Neural cell (in vitro differentiated cells): ENCODE data around the gene MYNN.

ENCODE experiments used
- EZH2 ChIP-seq: fragments of 200-600, 300-800 bp; shearing (Covaris generic), sonication (generic); IDR thresholded peaks from 2 replicates; pipeline ENCODE4 v1.6.1; 2014; ENCODE audit warnings: antibody characterized with exemption, low read length, borderline replicate concordance, mild to moderate bottlenecking; ENCODE audit not compliant: insufficient read depth, poor library complexity, severe bottlenecking
- POLR2AphosphoS5 ChIP-seq: IDR thresholded peaks from 2 replicates; pipeline ENCODE4 v1.6.1; 2012
- RAD21 ChIP-seq: fragments of 450-650 bp; conservative IDR thresholded peaks from 2 replicates; pipeline ENCODE4 v1.6.1; 2014; ENCODE audit warnings: antibody characterized with exemption, mild to moderate bottlenecking, moderate library complexity
- TF ChIP-seq, protein P1 (sequence below): fragments of 450-650 bp; IDR thresholded peaks from 2 replicates; pipeline ENCODE4 v1.5.1; 2014; ENCODE audit warnings: antibody characterized with exemption, mild to moderate bottlenecking, moderate library complexity; ENCODE audit not compliant: poor library complexity, severe bottlenecking

DNA sequence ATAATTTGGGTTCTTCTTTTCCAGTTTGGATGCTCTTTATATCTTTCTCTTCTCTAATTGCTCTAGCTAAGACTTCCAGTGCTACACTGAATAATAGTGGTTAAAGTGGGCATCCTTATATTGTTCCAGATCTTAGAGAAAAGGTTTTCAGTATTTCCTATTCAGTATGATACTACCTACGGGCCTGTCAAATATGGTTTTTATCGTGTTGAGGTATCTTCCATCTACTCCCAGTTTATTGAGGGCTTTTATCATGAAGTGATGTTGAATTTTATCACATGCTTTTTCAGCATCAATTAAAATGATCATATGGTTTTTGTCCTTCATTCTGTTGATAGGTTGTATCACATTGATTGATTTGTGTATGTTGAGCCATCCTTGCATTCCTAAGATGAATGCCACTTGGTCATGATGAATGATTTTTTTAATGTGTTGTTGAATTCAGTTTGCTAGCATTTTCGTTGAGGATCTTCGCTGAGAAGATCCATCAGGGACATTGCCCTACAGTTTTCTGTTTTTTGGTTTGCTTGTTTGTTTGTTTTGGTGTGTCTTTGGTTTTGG lies 42.5 kb downstream of the MYNN start:
- TF ChIP-seq, protein P1, sequence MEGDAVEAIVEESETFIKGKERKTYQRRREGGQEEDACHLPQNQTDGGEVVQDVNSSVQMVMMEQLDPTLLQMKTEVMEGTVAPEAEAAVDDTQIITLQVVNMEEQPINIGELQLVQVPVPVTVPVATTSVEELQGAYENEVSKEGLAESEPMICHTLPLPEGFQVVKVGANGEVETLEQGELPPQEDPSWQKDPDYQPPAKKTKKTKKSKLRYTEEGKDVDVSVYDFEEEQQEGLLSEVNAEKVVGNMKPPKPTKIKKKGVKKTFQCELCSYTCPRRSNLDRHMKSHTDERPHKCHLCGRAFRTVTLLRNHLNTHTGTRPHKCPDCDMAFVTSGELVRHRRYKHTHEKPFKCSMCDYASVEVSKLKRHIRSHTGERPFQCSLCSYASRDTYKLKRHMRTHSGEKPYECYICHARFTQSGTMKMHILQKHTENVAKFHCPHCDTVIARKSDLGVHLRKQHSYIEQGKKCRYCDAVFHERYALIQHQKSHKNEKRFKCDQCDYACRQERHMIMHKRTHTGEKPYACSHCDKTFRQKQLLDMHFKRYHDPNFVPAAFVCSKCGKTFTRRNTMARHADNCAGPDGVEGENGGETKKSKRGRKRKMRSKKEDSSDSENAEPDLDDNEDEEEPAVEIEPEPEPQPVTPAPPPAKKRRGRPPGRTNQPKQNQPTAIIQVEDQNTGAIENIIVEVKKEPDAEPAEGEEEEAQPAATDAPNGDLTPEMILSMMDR: no peak
- TF ChIP-seq POLR2AphosphoS5 (no peak), EZH2 (no peak), RAD21 (no peak)
